ENCODE data around the gene TBCD. TPM values are rescaled to one million over a fixed set of nuclear protein-coding genes. Genes with fewer than 3 reads are reported as not detected.
A peak's percentile ranks its signal among the peaks of the same experiment; 100 is the strongest.
"Not testable (repeated sequence)": the region's sequence is repeated elsewhere in the genome, so short reads cannot be mapped to it uniquely, and the experiment has no call there.

Gene TBCD
- total RNA-seq, 1 donor from 2014 or later = 44.5 TPM

GRCh38 chr17:82729479-82730260, 22.2 kb upstream of the TBCD start:
- DNase-seq = no peak

- DNase-seq = no peak
These were observed 19.6 kb upstream of the TBCD start for GRCh38 chr17:82732118-82732743.

DNA sequence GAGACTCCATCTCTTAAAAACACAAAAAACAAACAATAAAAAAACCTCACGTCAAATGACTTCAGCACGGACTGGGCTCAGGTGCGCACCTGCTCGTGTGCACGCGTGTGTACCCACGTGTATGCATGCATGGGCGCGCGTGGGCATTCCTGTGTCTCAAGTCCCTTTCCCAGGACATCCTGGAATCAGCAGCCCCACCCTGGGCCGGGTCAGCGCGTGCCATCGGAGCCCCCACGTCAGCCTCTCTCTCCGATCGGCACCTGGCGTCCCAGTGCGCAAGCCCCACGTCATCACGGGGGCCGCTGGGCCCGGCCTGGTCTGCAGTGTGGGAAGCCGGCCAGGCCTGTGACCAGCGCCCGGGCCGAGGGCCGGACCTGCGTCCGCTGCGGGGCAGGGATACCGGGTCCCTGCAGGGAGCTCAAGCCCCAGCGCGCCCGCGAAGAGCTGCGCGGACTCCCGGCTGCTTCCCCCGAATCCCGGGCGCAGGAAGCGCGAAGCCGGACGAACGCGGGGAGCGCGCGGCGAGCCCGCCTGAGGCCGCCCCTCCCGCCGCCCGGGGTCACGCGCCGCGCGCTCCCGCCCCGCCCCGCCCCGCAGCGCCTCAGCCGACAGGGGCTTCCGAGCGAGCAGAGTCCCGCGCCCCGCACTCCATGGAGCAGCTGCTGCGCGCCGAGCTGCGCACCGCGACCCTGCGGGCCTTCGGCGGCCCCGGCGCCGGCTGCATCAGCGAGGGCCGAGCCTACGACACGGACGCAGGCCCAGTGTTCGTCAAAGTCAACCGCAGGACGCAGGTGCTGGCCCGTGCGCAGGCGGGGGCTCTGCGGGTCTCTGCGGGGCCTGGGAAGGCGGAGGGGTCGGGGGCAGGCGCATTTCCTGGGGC, 16.6 kb upstream of the TBCD start, which contains the start of gene FN3K:
FN3K (plus strand) TSS at position 629 of the 880 bp plus-strand sequence; CDS start at position 651, 22 bp downstream.
- no peak for DNase-seq

- no peak for DNase-seq
These were observed 15.2 kb upstream of the TBCD start for GRCh38 chr17:82736511-82737185.

- no peak for DNase-seq
These were observed 13.6 kb upstream of the TBCD start for GRCh38 chr17:82737967-82738877.

GRCh38 chr17:82740906-82741759, 10.7 kb upstream of the TBCD start:
- no peak for DNase-seq

DNA sequence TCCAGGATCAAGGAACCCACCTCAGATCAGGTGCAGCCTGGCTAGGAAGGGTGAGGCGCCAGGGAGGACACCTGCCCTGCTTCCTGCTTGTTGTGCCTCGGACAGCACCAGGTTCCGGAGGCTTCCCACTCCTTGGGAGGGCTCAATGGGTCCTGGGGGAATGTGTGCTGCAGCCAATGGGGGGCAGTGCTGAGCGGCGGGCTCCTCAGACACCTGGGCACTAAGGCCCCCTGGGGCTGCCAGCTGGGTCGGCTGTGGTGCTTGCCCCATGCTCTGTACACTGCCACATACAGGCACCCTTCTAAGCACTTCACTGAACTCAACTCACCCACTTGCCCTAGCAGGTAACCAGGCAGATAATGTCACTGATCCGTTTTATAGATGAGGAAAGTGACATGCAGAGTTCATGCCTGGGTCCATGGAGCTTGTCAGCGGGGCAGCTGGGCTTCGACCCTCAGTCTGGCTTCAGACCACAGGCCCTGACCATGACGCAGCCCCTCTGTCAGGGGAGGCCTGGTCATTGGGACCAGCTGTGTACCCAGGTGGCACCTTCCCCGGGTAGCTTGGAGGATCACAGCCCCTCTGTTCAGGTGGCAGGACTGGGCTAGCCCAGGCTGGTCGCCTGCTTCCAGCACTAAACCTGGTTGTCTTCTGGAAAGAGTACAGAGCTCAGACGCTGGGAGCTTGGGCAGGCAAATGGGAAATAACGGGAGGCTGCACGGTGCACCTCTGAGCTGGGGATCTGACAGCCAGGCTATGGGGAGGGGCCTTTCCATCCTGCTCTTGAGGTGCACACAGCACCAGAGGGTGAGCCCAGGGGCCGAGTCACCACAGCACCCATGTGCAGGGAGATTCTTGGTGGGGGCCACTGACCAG, 8.3 kb upstream of the TBCD start:
- DNase-seq = no peak

DNA sequence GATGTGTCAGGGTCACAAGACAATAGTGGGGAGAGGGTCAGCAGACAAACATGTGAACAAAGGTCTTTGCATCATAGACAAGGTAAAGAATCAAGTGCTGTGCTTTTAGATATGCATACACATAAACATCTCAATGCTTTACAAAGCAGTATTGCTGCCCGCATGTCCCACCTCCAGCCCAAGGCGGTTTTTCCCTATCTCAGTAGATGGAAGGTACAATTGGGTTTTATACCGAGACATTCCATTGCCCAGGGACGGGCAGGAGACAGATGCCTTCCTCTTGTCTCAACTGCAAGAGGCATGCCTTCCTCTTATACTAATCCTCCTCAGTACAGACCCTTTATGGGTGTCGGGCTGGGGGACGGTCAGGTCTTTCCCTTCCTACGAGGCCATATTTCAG, 7.1 kb upstream of the TBCD start:
- DNase-seq = not testable (repeated sequence)

- no peak for DNase-seq
These were observed 6.3 kb upstream of the TBCD start for GRCh38 chr17:82745524-82745923.

DNA sequence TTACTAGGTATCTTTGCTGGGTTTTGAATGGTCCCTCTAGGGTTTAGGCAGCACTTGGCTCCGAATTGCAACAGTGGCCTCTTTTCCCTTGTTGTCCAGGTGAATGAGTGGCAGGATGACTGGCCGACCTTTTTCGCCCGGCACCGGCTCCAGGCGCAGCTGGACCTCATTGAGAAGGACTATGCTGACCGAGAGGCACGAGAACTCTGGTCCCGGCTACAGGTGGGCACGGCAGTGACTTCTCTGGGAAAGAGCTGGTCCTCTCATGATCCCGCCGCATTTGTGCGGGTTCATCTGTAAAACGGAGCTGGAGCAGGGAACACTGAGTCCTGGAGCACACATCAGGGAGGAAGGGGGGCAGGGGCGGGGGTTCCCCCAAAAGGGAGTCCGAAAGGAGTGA, 3.1 kb upstream of the TBCD start:
- no peak for DNase-seq

DNA sequence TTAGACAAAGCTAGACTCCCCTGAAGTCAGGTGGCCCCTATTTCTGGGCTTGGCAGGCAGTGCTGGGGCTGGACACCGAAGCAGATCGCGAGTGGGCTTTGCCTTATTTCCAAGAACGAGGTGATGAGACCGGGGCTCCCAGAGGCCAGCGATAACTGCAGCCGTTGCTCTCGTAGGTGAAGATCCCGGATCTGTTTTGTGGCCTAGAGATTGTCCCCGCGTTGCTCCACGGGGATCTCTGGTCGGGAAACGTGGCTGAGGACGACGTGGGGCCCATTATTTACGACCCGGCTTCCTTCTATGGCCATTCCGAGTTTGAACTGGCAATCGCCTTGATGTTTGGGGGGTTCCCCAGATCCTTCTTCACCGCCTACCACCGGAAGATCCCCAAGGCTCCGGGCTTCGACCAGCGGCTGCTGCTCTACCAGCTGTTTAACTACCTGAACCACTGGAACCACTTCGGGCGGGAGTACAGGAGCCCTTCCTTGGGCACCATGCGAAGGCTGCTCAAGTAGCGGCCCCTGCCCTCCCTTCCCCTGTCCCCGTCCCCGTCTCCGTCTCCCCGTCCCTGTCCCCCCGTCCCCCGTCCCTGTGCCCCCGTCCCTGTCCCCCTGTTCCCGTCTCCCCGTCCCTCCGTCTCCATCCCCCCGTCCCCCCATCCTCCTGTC, 1.5 kb upstream of the TBCD start:
- DNase-seq = no peak

DNA sequence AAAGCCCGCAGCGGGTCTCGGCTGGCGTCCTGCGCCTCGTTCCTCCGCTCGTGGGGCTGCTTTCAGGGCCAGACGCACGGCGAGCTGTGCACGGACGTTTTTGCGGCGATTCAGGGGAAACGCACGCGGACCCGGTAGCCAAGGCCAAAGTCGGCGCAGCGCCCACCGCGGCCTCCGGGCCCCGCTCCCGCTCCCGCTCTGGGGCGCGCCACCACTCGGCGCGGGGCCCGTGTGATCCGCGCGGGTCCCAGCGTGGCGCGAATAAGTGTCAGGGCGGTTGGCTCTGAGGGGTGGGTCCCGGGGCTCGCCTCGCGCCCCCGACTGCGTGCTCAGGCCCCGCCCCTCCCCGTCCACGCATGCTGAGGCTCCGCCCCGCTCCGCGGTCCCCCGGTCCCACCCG, 694 bp upstream of the TBCD start:
- DNase-seq = no peak

DNA sequence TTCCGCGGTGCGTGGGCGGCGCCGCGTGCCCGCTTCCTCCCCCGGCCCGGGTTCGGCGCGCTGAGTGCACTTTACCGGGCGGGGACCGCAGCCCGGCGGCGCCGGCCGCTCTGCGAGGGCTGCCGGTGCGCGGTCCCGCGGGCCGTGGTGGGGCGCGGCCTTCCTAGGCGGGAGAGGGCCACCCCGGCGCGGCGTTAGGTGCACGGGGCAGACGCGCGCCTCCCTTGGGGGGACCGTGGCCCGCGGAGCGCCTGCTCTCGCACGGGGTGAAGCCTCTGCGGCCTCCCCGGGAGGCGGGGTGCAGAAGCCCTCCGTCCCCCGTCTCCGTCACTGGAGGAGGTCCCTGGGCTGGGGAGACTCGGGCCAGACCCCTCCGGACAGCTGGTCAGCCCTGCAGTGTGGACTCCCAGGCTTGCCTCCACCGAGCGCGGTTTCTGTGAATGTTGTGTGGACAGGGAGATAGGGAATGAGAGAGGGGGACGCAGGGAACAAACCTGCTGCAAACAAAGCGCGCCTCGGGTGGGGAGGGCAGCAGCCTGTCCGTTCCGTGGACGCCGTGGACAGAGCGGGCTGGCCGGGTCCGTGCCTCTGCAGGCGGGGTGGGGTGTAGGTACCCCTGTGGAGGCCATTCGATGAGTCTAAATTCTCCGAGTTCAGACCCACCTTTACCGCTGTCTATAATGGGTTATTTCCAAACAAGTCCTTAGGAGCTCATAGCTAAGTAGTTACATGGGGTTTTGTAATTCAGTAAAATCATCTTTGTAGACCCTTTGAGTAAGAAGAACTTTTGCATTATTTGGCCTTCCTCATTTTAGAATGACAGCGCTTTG, 721 bp downstream of the TBCD start:
- no peak for DNase-seq

GRCh38 chr17:82753201-82753464, 1.3 kb downstream of the TBCD start:
- DNase-seq = no peak

DNA sequence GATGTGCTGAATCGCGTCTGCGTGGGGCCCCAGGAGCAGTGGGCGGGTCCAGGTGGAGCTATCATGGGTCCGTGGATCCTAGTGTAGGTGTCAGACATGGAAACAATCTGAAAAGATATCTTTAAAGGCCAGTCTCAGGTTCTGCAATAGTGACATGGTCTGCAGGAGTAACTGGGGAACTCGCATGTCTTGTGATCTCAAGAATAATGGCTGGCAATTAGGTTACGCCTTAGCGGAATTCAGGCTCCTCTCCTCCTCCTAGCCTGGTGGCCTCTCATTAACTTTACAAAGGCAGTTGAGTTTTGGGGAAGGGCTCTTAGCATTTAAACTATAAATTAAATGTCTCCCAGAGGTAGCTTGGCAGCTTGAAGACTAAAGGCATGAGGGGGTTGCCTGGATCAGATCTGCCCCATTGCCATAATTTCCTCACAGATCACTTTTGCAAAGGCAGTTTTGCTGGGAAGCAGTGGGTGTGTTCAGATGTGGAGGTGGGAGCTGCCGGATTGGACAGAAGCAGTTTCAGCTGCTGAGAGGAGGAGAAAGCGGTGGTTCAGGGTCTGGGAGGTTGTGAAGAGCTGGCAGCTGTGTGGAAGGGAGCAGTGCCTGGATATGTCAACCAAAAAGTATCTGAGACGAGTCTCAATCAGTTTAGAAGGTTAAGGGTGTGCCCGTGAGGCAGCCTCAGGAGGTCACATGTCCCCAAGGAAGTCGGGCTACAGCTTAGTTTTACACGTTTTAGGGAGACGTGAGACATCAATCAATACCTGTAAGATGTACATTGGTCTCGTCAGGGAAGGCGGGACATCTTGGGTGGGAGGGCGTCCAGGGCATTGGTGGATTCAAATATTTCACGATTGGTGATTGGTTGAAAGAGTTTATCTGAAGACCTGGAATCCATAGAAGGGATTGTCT, 2.7 kb downstream of the TBCD start:
- DNase-seq = no peak

DNA sequence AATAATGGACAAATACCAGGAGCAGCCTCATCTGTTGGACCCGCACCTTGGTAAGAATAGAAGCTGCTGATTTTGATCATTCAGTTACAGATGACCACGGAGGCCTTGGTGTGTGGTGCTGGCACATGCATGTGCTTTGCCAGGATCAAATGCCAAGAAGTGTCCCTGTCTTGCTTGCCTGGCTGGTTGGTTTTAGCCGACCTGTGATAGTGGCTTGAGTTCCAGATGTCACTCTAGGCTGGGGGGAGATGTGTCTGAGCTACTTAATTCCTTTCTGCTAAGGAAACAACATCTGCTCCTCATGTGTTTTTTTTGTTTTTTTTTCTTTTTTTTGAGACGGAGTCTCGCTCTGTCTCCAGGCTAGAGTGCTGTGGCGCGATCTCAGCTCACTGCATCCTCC, 4.3 kb downstream of the TBCD start:
- DNase-seq = peak; percentile 48

DNA sequence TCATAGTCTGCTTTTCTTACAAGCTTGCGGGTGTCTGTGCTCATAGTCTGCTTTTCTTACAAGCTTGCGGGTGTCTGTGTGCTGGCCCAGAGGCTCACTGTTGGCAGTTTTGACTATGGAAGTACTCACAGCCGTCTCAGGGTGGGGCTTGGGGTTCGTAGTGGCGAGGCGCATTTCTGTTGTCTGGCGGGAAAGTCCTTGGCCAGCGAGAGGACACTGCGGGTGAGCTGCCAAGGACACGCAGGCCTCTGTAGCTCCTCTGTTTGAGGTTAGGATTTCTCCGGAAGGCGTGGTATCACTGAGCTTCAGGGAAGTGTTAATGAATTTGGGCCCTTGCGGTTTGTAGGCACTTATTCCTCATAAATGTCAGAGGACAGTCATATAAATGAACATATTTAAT, 13.5 kb downstream of the TBCD start:
- no peak for DNase-seq
